ENCODE results near the gene CAMK1D.

The CAMK1D gene

DNA sequence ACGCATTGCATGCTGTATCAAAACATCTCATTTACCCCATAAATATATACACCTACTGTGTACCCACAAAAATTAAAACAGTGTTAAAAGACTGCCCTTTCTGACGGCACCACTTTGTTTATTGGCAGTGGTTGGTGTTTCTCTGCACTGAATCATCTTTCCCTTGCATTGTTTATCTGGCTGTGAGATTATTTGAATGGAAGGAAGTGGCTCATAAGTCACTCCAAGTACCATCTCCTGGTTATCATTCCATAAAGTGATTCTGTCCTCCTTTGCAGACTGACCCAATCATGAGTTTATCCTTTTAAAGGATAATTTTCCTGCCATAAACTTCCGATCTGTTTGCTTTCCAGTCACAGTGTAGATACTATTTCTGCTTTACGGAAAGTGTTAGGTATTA is 183.8 kb downstream of the CAMK1D start:
- DNase-seq (ENCODE audit: low read depth), result no peak
- no peak for TF ChIP-seq CTCF (conservative IDR thresholded peaks at IDR 0.05; ENCODE audit: low read depth, low read length)
- no peak overlapping the region for H3K4me3 ChIP-seq (ENCODE audit: low read length)

GRCh38 chr10:12533723-12534122 is 184.4 kb downstream of the CAMK1D start:
- TF ChIP-seq CTCF (conservative IDR thresholded peaks at IDR 0.05; ENCODE audit: low read depth, low read length), result no peak
- H3K4me3 ChIP-seq (ENCODE audit: low read length), result no peak overlapping the region
- DNase-seq (ENCODE audit: low read depth), result no peak

DNA sequence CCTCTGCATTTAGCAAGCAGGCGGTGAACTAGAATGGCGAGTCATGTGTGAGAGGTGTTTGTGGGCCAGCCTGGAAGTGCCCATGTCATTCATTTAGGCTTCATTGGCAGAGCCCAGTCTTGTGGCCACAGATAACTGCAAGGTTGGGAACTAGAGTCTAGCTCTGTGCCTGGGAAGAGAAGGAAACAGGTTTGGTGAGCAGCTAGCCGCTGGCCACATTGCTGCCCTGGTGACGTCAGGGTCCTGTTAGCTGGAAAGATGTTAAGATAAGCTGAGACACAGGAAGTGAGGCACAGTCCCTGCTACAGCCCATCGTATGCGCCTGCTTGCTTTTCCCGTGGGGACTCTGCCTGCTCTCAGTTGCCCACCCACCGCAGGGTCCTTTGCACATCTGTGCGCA is 185.5 kb downstream of the CAMK1D start:
- TF ChIP-seq CTCF (conservative IDR thresholded peaks at IDR 0.05; ENCODE audit: low read depth, low read length), result no peak
- DNase-seq (ENCODE audit: low read depth), result no peak
- no peak overlapping the region for H3K4me3 ChIP-seq (ENCODE audit: low read length)

GRCh38 chr10:12535656-12536055 is 186.3 kb downstream of the CAMK1D start:
- no peak overlapping the region for H3K4me3 ChIP-seq (ENCODE audit: low read length)
- TF ChIP-seq CTCF (conservative IDR thresholded peaks at IDR 0.05; ENCODE audit: low read depth, low read length), result no peak
- no peak for DNase-seq (ENCODE audit: low read depth)

DNA sequence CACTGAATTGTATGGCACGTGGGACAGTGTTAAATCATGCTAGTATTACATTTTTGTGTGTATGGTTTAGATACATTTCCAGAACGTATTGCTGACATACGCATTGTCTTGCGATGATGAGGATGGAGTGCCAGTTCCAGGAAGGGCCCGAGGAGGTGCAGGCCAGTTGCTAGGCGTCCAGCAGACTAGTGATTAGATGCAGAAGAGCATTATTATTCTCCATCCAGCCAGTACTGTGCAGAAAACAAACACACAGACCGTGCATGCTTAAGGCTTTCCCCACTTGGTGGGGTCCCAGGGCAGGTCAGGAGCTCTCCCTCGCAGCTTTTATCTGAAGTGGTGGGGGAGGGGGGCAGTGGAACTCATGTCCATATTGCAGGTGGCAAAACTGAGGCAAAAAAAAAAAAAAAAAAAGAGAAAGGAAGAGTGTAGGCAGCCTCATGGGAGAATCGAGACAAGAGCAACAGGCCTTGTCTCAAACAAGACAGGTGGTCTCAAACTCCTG is 189.2 kb downstream of the CAMK1D start:
- H3K4me3 ChIP-seq (ENCODE audit: low read length), result no peak overlapping the region
- no peak for DNase-seq (ENCODE audit: low read depth)
- TF ChIP-seq CTCF (conservative IDR thresholded peaks at IDR 0.05; ENCODE audit: low read depth, low read length), result no peak

DNA sequence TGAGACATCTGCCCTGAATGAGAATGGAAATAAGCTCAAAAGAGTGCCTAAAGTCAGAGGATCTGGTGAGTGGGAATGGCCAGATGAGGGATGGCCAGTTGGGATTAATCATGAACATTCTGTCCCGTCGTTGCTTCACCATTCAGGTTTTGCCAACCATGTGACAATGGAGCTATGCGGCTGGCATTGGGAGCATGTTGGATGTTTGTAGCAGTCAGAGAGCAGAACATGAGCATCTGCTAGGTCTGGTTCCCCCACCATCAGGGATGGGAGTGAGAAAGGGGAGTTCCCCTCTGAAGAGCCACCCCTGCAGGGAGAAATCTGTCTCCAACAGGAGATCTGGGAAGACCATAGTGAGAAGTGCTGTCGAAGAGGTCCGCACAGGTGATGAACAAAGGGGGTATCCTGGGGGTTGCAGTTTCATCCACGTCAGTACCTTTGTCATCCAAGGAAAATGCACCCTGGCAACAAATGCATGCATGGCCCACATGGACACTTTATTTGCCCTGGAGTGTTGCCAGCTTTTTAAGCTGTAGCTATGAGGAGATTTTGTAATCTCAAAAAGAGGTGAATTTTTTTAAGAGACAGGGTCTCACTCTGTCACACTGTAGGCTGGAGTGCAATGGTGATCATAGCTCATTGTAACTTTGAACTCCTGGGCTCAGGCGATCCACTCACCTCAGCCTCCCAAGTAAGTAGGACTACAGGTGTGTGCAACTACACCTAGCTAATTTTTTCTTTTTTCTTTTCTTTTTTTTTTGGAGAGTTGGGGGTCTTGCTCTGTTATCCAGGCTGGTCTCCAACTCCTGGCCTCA is 190.2 kb downstream of the CAMK1D start:
- no peak for TF ChIP-seq CTCF (conservative IDR thresholded peaks at IDR 0.05; ENCODE audit: low read depth, low read length)
- no peak overlapping the region for H3K4me3 ChIP-seq (ENCODE audit: low read length)
- no peak for DNase-seq (ENCODE audit: low read depth)

DNA sequence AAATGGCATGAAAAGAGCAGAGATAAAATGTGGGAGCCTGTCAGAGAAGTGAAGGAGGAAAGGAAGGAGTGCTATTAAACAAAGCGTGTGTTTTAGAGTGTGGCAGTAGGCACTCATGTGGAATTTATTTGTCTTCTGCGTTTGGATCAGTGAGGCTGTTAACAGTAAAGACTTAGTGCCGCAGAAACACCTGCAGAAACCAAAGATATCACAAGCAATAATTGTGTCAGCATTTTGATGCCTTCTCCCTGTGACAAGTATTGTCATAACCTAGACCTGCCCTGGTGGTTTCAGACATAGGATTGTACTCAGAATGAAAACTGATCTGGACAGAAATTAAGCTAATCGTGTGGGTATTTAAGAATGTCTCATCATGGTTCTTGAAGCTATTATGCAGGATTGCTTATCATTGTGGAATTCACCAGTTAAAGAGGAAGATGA is 191.0 kb downstream of the CAMK1D start:
- TF ChIP-seq CTCF (conservative IDR thresholded peaks at IDR 0.05; ENCODE audit: low read depth, low read length), result no peak
- no peak for DNase-seq (ENCODE audit: low read depth)
- no peak overlapping the region for H3K4me3 ChIP-seq (ENCODE audit: low read length)
